Ascending aorta (tissue), 2 donors: ENCODE data around the gene PPFIBP2. TPM values are rescaled to one million over a fixed set of nuclear protein-coding genes. Genes with fewer than 3 reads are reported as not detected.

Experiments used
- DNase-seq, 2 donors: peaks; one replicate each; pipeline ENCODE4 v3.0.0-alpha.2; 2019; ENCODE audit warnings: low spot score in 2 of 2
- H3K27ac ChIP-seq, 2 donors: fragments of 200-600 bp; sonication (generic); one replicate each; pipeline ENCODE4 v1.5.1; 2016 to 2017; ENCODE audit warnings: mild to moderate bottlenecking in 1 of 2
- H3K27me3 ChIP-seq: fragments of 200-600 bp; sonication (generic); one replicate; pipeline ENCODE4 v1.5.1; 2017
- H3K36me3 ChIP-seq, 2 donors: fragments of 200-600 bp; sonication (generic); one replicate each; pipeline ENCODE4 v1.5.1; 2016
- H3K4me1 ChIP-seq, 2 donors: fragments of 200-600 bp; sonication (generic); one replicate each; pipeline ENCODE4 v1.5.1; 2016 to 2017; ENCODE audit warnings: mild to moderate bottlenecking in 1 of 2
- H3K4me3 ChIP-seq, 2 donors: fragments of 200-600 bp; sonication (generic); one replicate each; pipeline ENCODE4 v1.5.1; 2016 to 2017; ENCODE audit warnings: mild to moderate bottlenecking in 1 of 2
- H3K9me3 ChIP-seq, 2 donors: fragments of 200-600 bp; sonication (generic); one replicate each; pipeline ENCODE4 v1.5.1; 2016
- CTCF ChIP-seq, 3 experiments: fragments of 200-600 bp in 2 of 3; fragments of 450-650 bp in 1 of 3; sonication (generic) in 2 of 3; IDR thresholded peaks; one replicate each; pipeline ENCODE4 v1.5.1; 2016 to 2019; ENCODE audit warnings: antibody characterized with exemption in 3 of 3, mild to moderate bottlenecking in 1 of 3, moderate library complexity in 1 of 3
- intact Hi-C: fragments of 100-400 bp; cut with DNase I; formaldehyde crosslinking; loops from one replicate; pipeline ENCODE4 v1.15.1; 2023
- total RNA-seq: library from RNA; depleted of rRNA; stranded (reverse); fragments of >200 nt; gene quantifications from one replicate; pipeline ENCODE4 v1.1.0, GENCODE V29; 2016

Gene PPFIBP2
- total RNA-seq, 1 donor from 2014 or later, result 4.2 TPM

- no peaks in the 10 kb centered on the region for H3K9me3 ChIP-seq
- no peaks in the 10 kb centered on the region for H3K27me3 ChIP-seq
- DNase-seq, result no peak
- intact Hi-C loops, result loop anchor here (5.0 kb wide), 1 partner anchor 37 kb away; no protein-coding TSS in a partner anchor
- peak overlapping the region in 1 of 2 donors; percentile 49 for H3K27ac ChIP-seq
- peaks cover 0 to 7% of the 10 kb centered on the region in 2 donors for H3K4me1 ChIP-seq
- no peak for TF ChIP-seq CTCF (IDR thresholded peaks at IDR 0.05)
- no peak overlapping the region for H3K4me3 ChIP-seq
- peaks cover 0 to 9% of the 10 kb centered on the region in 2 donors for H3K36me3 ChIP-seq
Measured at GRCh38 chr11:7609015-7609414, 95.2 kb downstream of the PPFIBP2 start.

DNA sequence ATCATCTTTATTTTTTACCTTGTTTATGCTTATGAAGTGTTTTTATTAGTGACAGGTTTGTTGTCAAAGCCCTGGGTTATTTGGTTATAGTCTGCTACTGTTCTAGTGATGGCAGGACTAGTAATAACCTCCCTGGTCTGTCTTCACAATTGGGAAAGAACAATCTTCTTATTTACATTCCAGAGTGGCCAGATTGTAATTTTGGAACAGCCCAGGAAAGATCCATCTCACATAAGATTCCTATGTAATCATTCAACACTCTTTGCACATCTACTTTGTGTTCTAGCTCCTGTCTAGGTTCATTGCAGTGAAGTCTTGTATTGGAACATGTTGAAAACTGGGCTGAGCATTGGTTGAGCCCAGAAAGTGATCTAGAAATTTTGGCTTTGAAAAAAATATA is 95.7 kb downstream of the PPFIBP2 start:
- Histone ChIP-seq H3K36me3 (peaks cover 0 to 9% of the 10 kb centered on the region in 2 donors), H3K27ac (peak overlapping the region; percentile 1 to 49), H3K4me3 (no peak overlapping the region), H3K4me1 (peaks cover 0 to 7% of the 10 kb centered on the region in 2 donors), H3K9me3 (no peaks in the 10 kb centered on the region), H3K27me3 (no peaks in the 10 kb centered on the region)
- TF ChIP-seq CTCF (IDR thresholded peaks at IDR 0.05), result no peak
- intact Hi-C loops, result loop anchor here (5.0 kb wide), 1 partner anchor 37 kb away; no protein-coding TSS in a partner anchor
- DNase-seq, result no peak

DNA sequence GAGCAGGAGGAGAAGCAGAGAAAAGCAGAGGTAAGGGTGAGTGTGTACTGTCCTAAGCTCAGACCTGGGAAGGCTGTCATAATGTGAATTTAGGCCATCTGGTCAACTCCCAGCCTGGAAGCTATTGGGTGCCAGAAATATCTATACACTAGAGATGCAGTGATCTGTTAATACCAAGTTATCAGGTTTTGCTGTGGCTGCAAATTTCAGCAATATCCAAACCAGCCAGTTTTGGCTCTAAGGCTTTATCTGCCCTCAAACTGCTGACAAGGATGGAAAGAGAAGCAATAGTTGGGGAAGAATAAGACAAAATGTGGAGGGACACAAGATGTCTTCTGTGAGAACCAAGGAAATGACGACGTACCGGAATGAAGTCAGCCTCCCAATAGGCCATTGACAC is 96.6 kb downstream of the PPFIBP2 start:
- Histone ChIP-seq H3K4me1 (peaks cover 0 to 5% of the 10 kb centered on the region in 2 donors), H3K27ac (peak overlapping the region in 1 of 2 donors; percentile 1), H3K4me3 (no peak overlapping the region), H3K36me3 (peaks cover 0 to 9% of the 10 kb centered on the region in 2 donors), H3K9me3 (no peaks in the 10 kb centered on the region), H3K27me3 (no peaks in the 10 kb centered on the region)
- DNase-seq, result no peak
- TF ChIP-seq CTCF (IDR thresholded peaks at IDR 0.05), result no peak
- intact Hi-C loops, result no loop called here

DNA sequence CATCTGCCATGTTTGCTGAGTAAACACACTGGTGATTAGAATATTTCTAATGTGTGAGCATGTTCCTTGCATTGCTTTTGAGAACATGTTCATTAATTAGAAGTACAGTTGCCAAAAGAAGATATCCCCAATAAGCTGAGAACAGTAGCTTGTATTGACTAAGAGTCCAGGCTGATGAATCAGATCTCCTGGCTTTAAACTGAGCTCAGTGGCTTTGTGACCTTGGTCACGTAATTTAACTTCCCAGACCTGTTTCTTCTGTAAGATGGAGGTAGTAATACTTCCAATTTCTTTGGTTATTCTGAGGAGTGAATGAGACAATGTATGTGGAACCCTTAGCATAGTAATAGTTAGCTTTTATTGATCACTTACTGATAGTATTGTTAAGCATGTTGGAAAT is 97.6 kb downstream of the PPFIBP2 start:
- Histone ChIP-seq H3K36me3 (peaks cover 0 to 9% of the 10 kb centered on the region in 2 donors), H3K9me3 (no peaks in the 10 kb centered on the region), H3K27ac (no peak overlapping the region), H3K4me3 (no peak overlapping the region), H3K4me1 (peaks cover 0 to 5% of the 10 kb centered on the region in 2 donors), H3K27me3 (no peaks in the 10 kb centered on the region)
- intact Hi-C loops, result no loop called here
- DNase-seq, result no peak
- no peak for TF ChIP-seq CTCF (IDR thresholded peaks at IDR 0.05)

- H3K9me3 ChIP-seq, result no peaks in the 10 kb centered on the region
- intact Hi-C loops, result no loop called here
Measured at GRCh38 chr11:7612056-7612660, 98.4 kb downstream of the PPFIBP2 start.

More at GRCh38 chr11:7612056-7612660, 98.4 kb downstream of the PPFIBP2 start:
- DNase-seq, result no peak
- no peaks in the 10 kb centered on the region for H3K27me3 ChIP-seq
- peaks cover 3 to 13% of the 10 kb centered on the region in 2 donors for H3K36me3 ChIP-seq
- peaks cover 0 to 5% of the 10 kb centered on the region in 2 donors for H3K4me1 ChIP-seq
- H3K4me3 ChIP-seq, result no peak overlapping the region
- TF ChIP-seq CTCF (IDR thresholded peaks at IDR 0.05), result no peak
- H3K27ac ChIP-seq, result peak overlapping the region; percentile 22 to 29
